ENCODE results near the gene FAF1. TPM values are rescaled to one million over a fixed set of nuclear protein-coding genes. Genes with fewer than 3 reads are reported as not detected.

The FAF1 gene
- polyA plus RNA-seq, 1 of the 3 experiments (the other 2 are of a cell fraction) = 8.7 TPM

DNA sequence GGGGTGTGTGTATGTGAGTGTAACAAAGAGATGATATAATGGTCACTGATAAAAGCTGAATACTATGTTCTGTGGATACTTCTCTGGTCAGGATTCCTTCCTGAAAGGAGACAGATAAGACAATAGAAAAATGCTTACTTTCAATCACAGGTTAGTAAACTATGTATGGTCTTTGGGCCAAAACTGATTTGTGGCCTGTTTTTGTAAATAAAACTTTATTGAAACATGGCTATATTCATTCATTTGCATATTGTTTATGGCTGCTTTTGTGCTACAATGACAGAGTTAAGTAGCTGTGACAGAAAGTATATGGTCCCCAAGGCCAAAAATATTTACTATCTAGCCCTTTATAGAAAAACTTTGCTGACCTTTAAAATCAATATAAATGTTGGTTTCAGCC, 454.6 kb downstream of the FAF1 start:
- POLR2A ChIA-PET = no interaction called here
- no peaks in the 10 kb centered on the region for H3K4me1 ChIP-seq (ENCODE audit: control insufficient read depth in 1 of 2, insufficient read depth in 2 of 2, low read depth in 1 of 2, low read length in 1 of 2)
- H2AFZ ChIP-seq (ENCODE audit: low read depth) = no peak overlapping the region
- H3K4me3 ChIP-seq (ENCODE audit: low read depth in 2 of 2, low read length in 1 of 2) = no peak overlapping the region
- no peak overlapping the region for H3K4me2 ChIP-seq
- no peaks in the 10 kb centered on the region for H3K27me3 ChIP-seq (ENCODE audit: insufficient read depth)
- no peaks in the 10 kb centered on the region for H3K9me3 ChIP-seq
- no peak overlapping the region for H3K27ac ChIP-seq (ENCODE audit: low read depth in 2 of 2, low read length in 1 of 2)
- H3F3A ChIP-seq (replicated peaks; ENCODE audit: insufficient read depth) = peaks cover 1% of the 10 kb centered on the region
- CTCF ChIA-PET = no interaction called here
- H3K9me2 ChIP-seq = no peaks in the 10 kb centered on the region
- TF ChIP-seq FOXJ3 (CRISPR knock-in tag; IDR thresholded peaks at IDR 0.05) = no peak
- no peak for TF ChIP-seq CHD2 (IDR thresholded peaks at IDR 0.05; ENCODE audit: low read length, partially characterized antibody)
- no peak for TF ChIP-seq EP300 (IDR thresholded peaks at IDR 0.05; ENCODE audit: borderline replicate concordance in 1 of 2, low read depth in 1 of 2, low read length in 1 of 2)
- TF ChIP-seq TCF12 (IDR thresholded peaks at IDR 0.05) = no peak
- no peak for TF ChIP-seq CTCF (IDR thresholded peaks at IDR 0.05)
- TF ChIP-seq FOXM1 (IDR thresholded peaks at IDR 0.05; ENCODE audit: low read depth) = no peak
- TF ChIP-seq SMC3 (IDR thresholded peaks at IDR 0.05; ENCODE audit: low read depth, low read length) = no peak
- TF ChIP-seq, protein P1, sequence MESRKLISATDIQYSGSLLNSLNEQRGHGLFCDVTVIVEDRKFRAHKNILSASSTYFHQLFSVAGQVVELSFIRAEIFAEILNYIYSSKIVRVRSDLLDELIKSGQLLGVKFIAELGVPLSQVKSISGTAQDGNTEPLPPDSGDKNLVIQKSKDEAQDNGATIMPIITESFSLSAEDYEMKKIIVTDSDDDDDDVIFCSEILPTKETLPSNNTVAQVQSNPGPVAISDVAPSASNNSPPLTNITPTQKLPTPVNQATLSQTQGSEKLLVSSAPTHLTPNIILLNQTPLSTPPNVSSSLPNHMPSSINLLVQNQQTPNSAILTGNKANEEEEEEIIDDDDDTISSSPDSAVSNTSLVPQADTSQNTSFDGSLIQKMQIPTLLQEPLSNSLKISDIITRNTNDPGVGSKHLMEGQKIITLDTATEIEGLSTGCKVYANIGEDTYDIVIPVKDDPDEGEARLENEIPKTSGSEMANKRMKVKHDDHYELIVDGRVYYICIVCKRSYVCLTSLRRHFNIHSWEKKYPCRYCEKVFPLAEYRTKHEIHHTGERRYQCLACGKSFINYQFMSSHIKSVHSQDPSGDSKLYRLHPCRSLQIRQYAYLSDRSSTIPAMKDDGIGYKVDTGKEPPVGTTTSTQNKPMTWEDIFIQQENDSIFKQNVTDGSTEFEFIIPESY (IDR thresholded peaks at IDR 0.05; ENCODE audit: borderline replicate concordance, low read depth) = no peak
- TF ChIP-seq USF2 (IDR thresholded peaks at IDR 0.05; ENCODE audit: borderline replicate concordance, low read depth, low read length) = no peak
- TF ChIP-seq GATA2 (CRISPR knock-in tag; IDR thresholded peaks at IDR 0.05) = no peak
- no peak for TF ChIP-seq JUND (IDR thresholded peaks at IDR 0.05)
- no peak for TF ChIP-seq RFX5 (IDR thresholded peaks at IDR 0.05; ENCODE audit: low read length)
- no peak for TF ChIP-seq SIN3A (IDR thresholded peaks at IDR 0.05; ENCODE audit: borderline replicate concordance, low read depth, low read length)
- no peak for TF ChIP-seq REST (IDR thresholded peaks at IDR 0.05; ENCODE audit: low read depth, low read length)
- no peak for TF ChIP-seq NRF1 (IDR thresholded peaks at IDR 0.05; ENCODE audit: low read depth, low read length)
- no peak for TF ChIP-seq TEAD4 (IDR thresholded peaks at IDR 0.05; ENCODE audit: borderline replicate concordance, insufficient read depth)
- TF ChIP-seq NFIC (IDR thresholded peaks at IDR 0.05; ENCODE audit: borderline replicate concordance) = no peak
- TF ChIP-seq, protein P2, sequence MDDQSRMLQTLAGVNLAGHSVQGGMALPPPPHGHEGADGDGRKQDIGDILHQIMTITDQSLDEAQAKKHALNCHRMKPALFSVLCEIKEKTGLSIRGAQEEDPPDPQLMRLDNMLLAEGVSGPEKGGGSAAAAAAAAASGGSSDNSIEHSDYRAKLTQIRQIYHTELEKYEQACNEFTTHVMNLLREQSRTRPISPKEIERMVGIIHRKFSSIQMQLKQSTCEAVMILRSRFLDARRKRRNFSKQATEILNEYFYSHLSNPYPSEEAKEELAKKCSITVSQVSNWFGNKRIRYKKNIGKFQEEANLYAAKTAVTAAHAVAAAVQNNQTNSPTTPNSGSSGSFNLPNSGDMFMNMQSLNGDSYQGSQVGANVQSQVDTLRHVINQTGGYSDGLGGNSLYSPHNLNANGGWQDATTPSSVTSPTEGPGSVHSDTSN (IDR thresholded peaks at IDR 0.05) = no peak
- no peaks in the 10 kb centered on the region for H4K20me1 ChIP-seq (ENCODE audit: insufficient read depth)
- peaks cover 3 to 28% of the 10 kb centered on the region in 2 experiments for H3K36me3 ChIP-seq (replicated peaks in 1 of 2; ENCODE audit: control insufficient read depth in 1 of 2, insufficient read depth in 2 of 2, low read length in 1 of 2)
- no peak overlapping the region for H3K9ac ChIP-seq
- H3K79me2 ChIP-seq (ENCODE audit: insufficient read depth) = no peaks in the 10 kb centered on the region
- no peak for DNase-seq
